ENCODE data around the gene MELTF.
A peak's percentile ranks its signal among the peaks of the same experiment; 100 is the strongest.

The MELTF gene

GRCh38 chr3:197023241-197023997, 6.2 kb downstream of the MELTF start:
- peak overlapping the region; percentile 73 for H3K27ac ChIP-seq (ENCODE audit: low read length)
- peak overlapping the region; percentile 97 for H3K4me2 ChIP-seq (ENCODE audit: low read length)
- H4K20me1 ChIP-seq (ENCODE audit: insufficient read depth, low read length) = no peaks in the 10 kb centered on the region
- peaks cover 40% of the 10 kb centered on the region for H3K4me1 ChIP-seq (ENCODE audit: low read length)
- H3K4me3 ChIP-seq (ENCODE audit: low read length) = peak overlapping the region; percentile 76
- peaks cover 17% of the 10 kb centered on the region for H3K36me3 ChIP-seq (replicated peaks; ENCODE audit: low read depth, low read length)
- peaks cover 14% of the 10 kb centered on the region for H3K27me3 ChIP-seq (ENCODE audit: low read depth, low read length)
- TF ChIP-seq, protein P1, sequence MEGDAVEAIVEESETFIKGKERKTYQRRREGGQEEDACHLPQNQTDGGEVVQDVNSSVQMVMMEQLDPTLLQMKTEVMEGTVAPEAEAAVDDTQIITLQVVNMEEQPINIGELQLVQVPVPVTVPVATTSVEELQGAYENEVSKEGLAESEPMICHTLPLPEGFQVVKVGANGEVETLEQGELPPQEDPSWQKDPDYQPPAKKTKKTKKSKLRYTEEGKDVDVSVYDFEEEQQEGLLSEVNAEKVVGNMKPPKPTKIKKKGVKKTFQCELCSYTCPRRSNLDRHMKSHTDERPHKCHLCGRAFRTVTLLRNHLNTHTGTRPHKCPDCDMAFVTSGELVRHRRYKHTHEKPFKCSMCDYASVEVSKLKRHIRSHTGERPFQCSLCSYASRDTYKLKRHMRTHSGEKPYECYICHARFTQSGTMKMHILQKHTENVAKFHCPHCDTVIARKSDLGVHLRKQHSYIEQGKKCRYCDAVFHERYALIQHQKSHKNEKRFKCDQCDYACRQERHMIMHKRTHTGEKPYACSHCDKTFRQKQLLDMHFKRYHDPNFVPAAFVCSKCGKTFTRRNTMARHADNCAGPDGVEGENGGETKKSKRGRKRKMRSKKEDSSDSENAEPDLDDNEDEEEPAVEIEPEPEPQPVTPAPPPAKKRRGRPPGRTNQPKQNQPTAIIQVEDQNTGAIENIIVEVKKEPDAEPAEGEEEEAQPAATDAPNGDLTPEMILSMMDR (IDR thresholded peaks at IDR 0.05; ENCODE audit: low read depth, low read length) = no peak
- TF ChIP-seq EZH2phosphoT487 (IDR thresholded peaks at IDR 0.05; ENCODE audit: low read depth) = no peak
- H2AFZ ChIP-seq (ENCODE audit: low read depth, low read length) = no peak overlapping the region; the same call in 1 of the 2 replicates
- H3K9ac ChIP-seq (ENCODE audit: low read length) = peak overlapping the region; percentile 69
- H3K79me2 ChIP-seq (ENCODE audit: low read length) = peaks cover 8% of the 10 kb centered on the region
- no peaks in the 10 kb centered on the region for H3K9me3 ChIP-seq (ENCODE audit: insufficient read depth, low read length)

- TF ChIP-seq, protein P1 (IDR thresholded peaks at IDR 0.05; ENCODE audit: low read depth, low read length) = no peak
- no peak for TF ChIP-seq EZH2phosphoT487 (IDR thresholded peaks at IDR 0.05; ENCODE audit: low read depth)
- Histone ChIP-seq H3K36me3 (replicated peaks; ENCODE audit: low read depth, low read length) (peaks cover 14% of the 10 kb centered on the region), H3K27me3 (ENCODE audit: low read depth, low read length) (peaks cover 14% of the 10 kb centered on the region), H3K4me2 (ENCODE audit: low read length) (peak overlapping the region; percentile 97), H2AFZ (ENCODE audit: low read depth, low read length) (no peak overlapping the region; the same call in 1 of the 2 replicates), H3K9ac (ENCODE audit: low read length) (peak overlapping the region; percentile 69), H3K9me3 (ENCODE audit: insufficient read depth, low read length) (no peaks in the 10 kb centered on the region), H4K20me1 (ENCODE audit: insufficient read depth, low read length) (no peaks in the 10 kb centered on the region), H3K79me2 (ENCODE audit: low read length) (no peaks in the 10 kb centered on the region), H3K4me1 (ENCODE audit: low read length) (peaks cover 36% of the 10 kb centered on the region), H3K27ac (ENCODE audit: low read length) (peak overlapping the region; percentile 73), H3K4me3 (ENCODE audit: low read length) (peak overlapping the region; percentile 76)
Observed at GRCh38 chr3:197022405-197023231, 7.0 kb downstream of the MELTF start.

- peak overlapping the region; percentile 76; the same call in 1 of the 2 replicates for H3K4me3 ChIP-seq (ENCODE audit: low read length)
- no peak for TF ChIP-seq EZH2phosphoT487 (IDR thresholded peaks at IDR 0.05; ENCODE audit: low read depth)
- TF ChIP-seq, protein P1 (IDR thresholded peaks at IDR 0.05; ENCODE audit: low read depth, low read length) = no peak
- peak overlapping the region; percentile 73; the same call in 1 of the 2 replicates for H3K27ac ChIP-seq (ENCODE audit: low read length)
- H3K9me3 ChIP-seq (ENCODE audit: insufficient read depth, low read length) = no peaks in the 10 kb centered on the region
- no peaks in the 10 kb centered on the region for H3K79me2 ChIP-seq (ENCODE audit: low read length)
- peaks cover 14% of the 10 kb centered on the region for H3K27me3 ChIP-seq (ENCODE audit: low read depth, low read length)
- H3K36me3 ChIP-seq (replicated peaks; ENCODE audit: low read depth, low read length) = peaks cover 14% of the 10 kb centered on the region
- H3K4me1 ChIP-seq (ENCODE audit: low read length) = peaks cover 36% of the 10 kb centered on the region
- H2AFZ ChIP-seq (ENCODE audit: low read depth, low read length) = no peak overlapping the region
- peak overlapping the region; percentile 97 for H3K4me2 ChIP-seq (ENCODE audit: low read length)
- peak overlapping the region; percentile 69; the same call in 1 of the 2 replicates for H3K9ac ChIP-seq (ENCODE audit: low read length)
- H4K20me1 ChIP-seq (ENCODE audit: insufficient read depth, low read length) = no peaks in the 10 kb centered on the region
Observed at GRCh38 chr3:197021729-197022404, 7.8 kb downstream of the MELTF start.

Measured in OCI-LY3 (cell line).